Measurements from ENCODE around the gene CEP131. TPM values are rescaled to one million over a fixed set of nuclear protein-coding genes. Genes with fewer than 3 reads are reported as not detected.

CEP131 gene
- total and polyA plus RNA-seq, 2 of the 8 experiments (the other 6 are each of a cell fraction or from before 2014, with no cell fraction given): 5.9 to 23.2 TPM

DNA sequence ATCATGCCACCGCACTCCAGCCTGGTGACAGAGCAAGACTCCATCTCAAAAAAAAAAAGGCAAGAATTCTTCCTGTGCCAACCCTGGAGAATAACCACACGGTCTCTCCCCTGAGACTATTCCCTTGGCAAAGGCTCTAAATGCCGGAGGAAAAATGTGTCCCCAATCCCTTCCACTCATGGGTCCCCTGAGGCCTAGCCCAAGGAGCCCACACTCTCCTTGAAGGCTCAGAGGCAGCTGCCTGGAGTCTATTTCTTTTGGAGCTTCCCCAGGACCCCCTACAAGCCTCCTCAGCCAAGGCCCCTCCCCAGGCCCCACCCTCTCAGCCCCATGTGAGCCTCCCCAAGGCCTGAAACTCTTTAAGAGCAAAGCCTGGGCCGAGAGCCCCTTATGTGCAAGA lies 16.6 kb downstream of the CEP131 start:
- H3K23ac ChIP-seq (ENCODE audit: insufficient read length): no peak overlapping the region
- no peak overlapping the region for H3K9ac ChIP-seq (replicated peaks in 1 of 4; ENCODE audit: extremely low read depth in 1 of 4, low read depth in 3 of 4, low read length in 3 of 4)
- FAIRE-seq (no peak), DNase-seq (ENCODE audit: low read depth in 1 of 2, low spot score in 2 of 2) (no peak)
- no peak overlapping the region for H2AFZ ChIP-seq (ENCODE audit: low read length)
- CTCF ChIA-PET (ENCODE audit: partially characterized antibody): interaction anchor here (1.1 to 1.3 kb wide), 4 partner anchors 32 to 183 kb away, joined by 3 read pairs; no protein-coding TSS in a partner anchor
- H3K9me3 ChIP-seq (ENCODE audit: insufficient read depth in 2 of 2, low read depth in 1 of 2, low read length in 1 of 2): no peaks in the 10 kb centered on the region
- H3K4me1 ChIP-seq (replicated peaks in 1 of 4; ENCODE audit: control insufficient read depth in 3 of 4, insufficient read depth in 4 of 4, low read length in 3 of 4): no peaks in the 10 kb centered on the region
- no peaks in the 10 kb centered on the region for H3K27me3 ChIP-seq (replicated peaks in 1 of 4; ENCODE audit: control insufficient read depth in 3 of 4, extremely low read depth in 1 of 4, insufficient read depth in 3 of 4, low read length in 3 of 4)
- H4K20me1 ChIP-seq (replicated peaks in 1 of 2; ENCODE audit: control insufficient read depth in 1 of 2, insufficient read depth in 2 of 2, low read length in 2 of 2): peaks cover under 1 to 10% of the 10 kb centered on the region in 2 experiments
- H4K5ac ChIP-seq (ENCODE audit: insufficient read length, low read depth, low read length): no peak overlapping the region
- H3K56ac ChIP-seq (replicated peaks; ENCODE audit: insufficient read length, low read depth, low read length): no peak overlapping the region
- H3K18ac ChIP-seq (ENCODE audit: extremely low read depth, low read length): no peak overlapping the region
- no peak overlapping the region for H2AK5ac ChIP-seq (ENCODE audit: low read depth, low read length)
- H3K4me2 ChIP-seq (ENCODE audit: insufficient read depth in 1 of 2, low read depth in 2 of 2, low read length in 2 of 2): no peak overlapping the region
- POLR2A ChIA-PET (ENCODE audit: partially characterized antibody): interaction anchor here (0.6 to 1.2 kb wide), 2 partner anchors 17 to 599 kb away, joined by 3 read pairs; partner anchors contain the start of gene CEP131
- no peak overlapping the region for H3K27ac ChIP-seq (ENCODE audit: low read depth, low read length)
- H3K79me1 ChIP-seq (ENCODE audit: low read depth, low read length): no peaks in the 10 kb centered on the region
- 100% methylated on average over 4 of the region's 4 CpGs; no CpG with 5 or more reads in 1 of the 2 experiments for WGBS, 2 experiments (ENCODE audit: extremely low coverage in 1 of 2, insufficient coverage in 1 of 2, insufficient read length in 1 of 2, insufficient replicate concordance in 2 of 2, low coverage in 1 of 2, low lambda C conversion rate in 2 of 2, missing lambda C conversion rate in 1 of 2)
- peaks cover 3% of the 10 kb centered on the region; the same call in 1 of the 2 replicates for H3K23me2 ChIP-seq (ENCODE audit: low read depth, low read length)
- no peak overlapping the region for H3K4ac ChIP-seq (replicated peaks; ENCODE audit: insufficient read length, low read depth, low read length)
- no peak overlapping the region for H3K4me3 ChIP-seq (ENCODE audit: extremely low read depth in 1 of 4, insufficient read depth in 2 of 4, low read depth in 3 of 4, low read length in 4 of 4)
- H3K79me2 ChIP-seq (ENCODE audit: control insufficient read depth in 1 of 2, insufficient read depth in 2 of 2, low read length in 2 of 2): no peaks in the 10 kb centered on the region
- H4K91ac ChIP-seq (replicated peaks; ENCODE audit: insufficient read length, low read length): no peak overlapping the region
- no peak overlapping the region for H2BK20ac ChIP-seq (ENCODE audit: low read length)
- H2BK12ac ChIP-seq (ENCODE audit: low read depth, low read length): no peak overlapping the region
- peaks cover 0 to 3% (median 0%) of the 10 kb centered on the region in 4 experiments; a peak in 3 of 8 replicates for H3K36me3 ChIP-seq (ENCODE audit: control insufficient read depth in 2 of 4, insufficient read depth in 4 of 4, low read length in 3 of 4)
- no peak overlapping the region for H2BK120ac ChIP-seq (replicated peaks; ENCODE audit: low read depth, low read length)
- no peak overlapping the region for H2BK15ac ChIP-seq (ENCODE audit: low read length)
- H3K14ac ChIP-seq (ENCODE audit: insufficient read length): no peak overlapping the region
- no peak overlapping the region for H2BK5ac ChIP-seq (ENCODE audit: low read depth, low read length)
- H4K8ac ChIP-seq (ENCODE audit: extremely low read depth, insufficient read depth, low read length): no peak overlapping the region
- TF ChIP-seq SP1 (IDR thresholded peaks at IDR 0.05; ENCODE audit: low read depth, low read length) (no peak), CHD1 (IDR thresholded peaks at IDR 0.05; ENCODE audit: low read depth, low read length) (no peak), KDM4A (IDR thresholded peaks at IDR 0.05; ENCODE audit: low read depth, low read length, severe bottlenecking) (no peak), NANOG (IDR thresholded peaks at IDR 0.05; ENCODE audit: insufficient read depth, low read depth, low read length, poor library complexity, severe bottlenecking) (no peak), TEAD4 (IDR thresholded peaks at IDR 0.05; ENCODE audit: low read depth, low read length) (no peak), SP4 (IDR thresholded peaks at IDR 0.05; ENCODE audit: low read length) (no peak), PHF8 (conservative IDR thresholded peaks at IDR 0.05; ENCODE audit: low read depth, low read length) (no peak)
- TF ChIP-seq, protein P1, sequence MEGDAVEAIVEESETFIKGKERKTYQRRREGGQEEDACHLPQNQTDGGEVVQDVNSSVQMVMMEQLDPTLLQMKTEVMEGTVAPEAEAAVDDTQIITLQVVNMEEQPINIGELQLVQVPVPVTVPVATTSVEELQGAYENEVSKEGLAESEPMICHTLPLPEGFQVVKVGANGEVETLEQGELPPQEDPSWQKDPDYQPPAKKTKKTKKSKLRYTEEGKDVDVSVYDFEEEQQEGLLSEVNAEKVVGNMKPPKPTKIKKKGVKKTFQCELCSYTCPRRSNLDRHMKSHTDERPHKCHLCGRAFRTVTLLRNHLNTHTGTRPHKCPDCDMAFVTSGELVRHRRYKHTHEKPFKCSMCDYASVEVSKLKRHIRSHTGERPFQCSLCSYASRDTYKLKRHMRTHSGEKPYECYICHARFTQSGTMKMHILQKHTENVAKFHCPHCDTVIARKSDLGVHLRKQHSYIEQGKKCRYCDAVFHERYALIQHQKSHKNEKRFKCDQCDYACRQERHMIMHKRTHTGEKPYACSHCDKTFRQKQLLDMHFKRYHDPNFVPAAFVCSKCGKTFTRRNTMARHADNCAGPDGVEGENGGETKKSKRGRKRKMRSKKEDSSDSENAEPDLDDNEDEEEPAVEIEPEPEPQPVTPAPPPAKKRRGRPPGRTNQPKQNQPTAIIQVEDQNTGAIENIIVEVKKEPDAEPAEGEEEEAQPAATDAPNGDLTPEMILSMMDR (IDR thresholded peaks at IDR 0.05; ENCODE audit: control extremely low read depth in 1 of 3, insufficient read depth in 1 of 3, low read depth in 1 of 3, low read length in 3 of 3): no peak
- TF ChIP-seq, protein P2, sequence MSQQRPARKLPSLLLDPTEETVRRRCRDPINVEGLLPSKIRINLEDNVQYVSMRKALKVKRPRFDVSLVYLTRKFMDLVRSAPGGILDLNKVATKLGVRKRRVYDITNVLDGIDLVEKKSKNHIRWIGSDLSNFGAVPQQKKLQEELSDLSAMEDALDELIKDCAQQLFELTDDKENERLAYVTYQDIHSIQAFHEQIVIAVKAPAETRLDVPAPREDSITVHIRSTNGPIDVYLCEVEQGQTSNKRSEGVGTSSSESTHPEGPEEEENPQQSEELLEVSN (IDR thresholded peaks at IDR 0.05): no peak
- TF ChIP-seq, protein P3, sequence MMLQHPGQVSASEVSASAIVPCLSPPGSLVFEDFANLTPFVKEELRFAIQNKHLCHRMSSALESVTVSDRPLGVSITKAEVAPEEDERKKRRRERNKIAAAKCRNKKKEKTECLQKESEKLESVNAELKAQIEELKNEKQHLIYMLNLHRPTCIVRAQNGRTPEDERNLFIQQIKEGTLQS (IDR thresholded peaks at IDR 0.05; ENCODE audit: insufficient read depth, low read depth, low read length): no peak

All from H1 (cell line).